Esophagus muscularis mucosa (tissue), 3 donors: ENCODE measurements around the gene TRMT1.
A peak's percentile ranks its signal among the peaks of the same experiment; 100 is the strongest.

Experiments used
- POLR2AphosphoS5 ChIP-seq, 2 donors: sonication (generic); formaldehyde crosslinking; IDR thresholded peaks; one replicate each; pipeline ENCODE4 v1.6.1; 2017; ENCODE audit warnings: antibody characterized with exemption in 2 of 2
- TF ChIP-seq, protein P1 (sequence below), 3 experiments: fragments of 200-600 bp in 2 of 3; fragments of 450-650 bp in 1 of 3; sonication (generic) in 2 of 3; IDR thresholded peaks; one replicate each; pipeline ENCODE4 v1.5.1; 2017 to 2019; ENCODE audit warnings: antibody characterized with exemption in 3 of 3, mild to moderate bottlenecking in 2 of 3, moderate library complexity in 1 of 3

- TF ChIP-seq POLR2AphosphoS5 (IDR thresholded peaks at IDR 0.05) = peak; percentile 98 to 99
- TF ChIP-seq, protein P1, sequence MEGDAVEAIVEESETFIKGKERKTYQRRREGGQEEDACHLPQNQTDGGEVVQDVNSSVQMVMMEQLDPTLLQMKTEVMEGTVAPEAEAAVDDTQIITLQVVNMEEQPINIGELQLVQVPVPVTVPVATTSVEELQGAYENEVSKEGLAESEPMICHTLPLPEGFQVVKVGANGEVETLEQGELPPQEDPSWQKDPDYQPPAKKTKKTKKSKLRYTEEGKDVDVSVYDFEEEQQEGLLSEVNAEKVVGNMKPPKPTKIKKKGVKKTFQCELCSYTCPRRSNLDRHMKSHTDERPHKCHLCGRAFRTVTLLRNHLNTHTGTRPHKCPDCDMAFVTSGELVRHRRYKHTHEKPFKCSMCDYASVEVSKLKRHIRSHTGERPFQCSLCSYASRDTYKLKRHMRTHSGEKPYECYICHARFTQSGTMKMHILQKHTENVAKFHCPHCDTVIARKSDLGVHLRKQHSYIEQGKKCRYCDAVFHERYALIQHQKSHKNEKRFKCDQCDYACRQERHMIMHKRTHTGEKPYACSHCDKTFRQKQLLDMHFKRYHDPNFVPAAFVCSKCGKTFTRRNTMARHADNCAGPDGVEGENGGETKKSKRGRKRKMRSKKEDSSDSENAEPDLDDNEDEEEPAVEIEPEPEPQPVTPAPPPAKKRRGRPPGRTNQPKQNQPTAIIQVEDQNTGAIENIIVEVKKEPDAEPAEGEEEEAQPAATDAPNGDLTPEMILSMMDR (IDR thresholded peaks at IDR 0.05) = peak in 1 of 3 experiments; percentile 16
These were observed 35.2 kb upstream of the TRMT1 start for GRCh38 chr19:13151605-13152355.
